Germinal center (tissue), 1 donor: ENCODE results near the gene LRRK1.

Source experiments
- DNase-seq: peaks from one replicate; pipeline ENCODE4 v3.0.0; 2012; ENCODE audit warnings: mixed read lengths, low spot score

The LRRK1 gene, protein sequence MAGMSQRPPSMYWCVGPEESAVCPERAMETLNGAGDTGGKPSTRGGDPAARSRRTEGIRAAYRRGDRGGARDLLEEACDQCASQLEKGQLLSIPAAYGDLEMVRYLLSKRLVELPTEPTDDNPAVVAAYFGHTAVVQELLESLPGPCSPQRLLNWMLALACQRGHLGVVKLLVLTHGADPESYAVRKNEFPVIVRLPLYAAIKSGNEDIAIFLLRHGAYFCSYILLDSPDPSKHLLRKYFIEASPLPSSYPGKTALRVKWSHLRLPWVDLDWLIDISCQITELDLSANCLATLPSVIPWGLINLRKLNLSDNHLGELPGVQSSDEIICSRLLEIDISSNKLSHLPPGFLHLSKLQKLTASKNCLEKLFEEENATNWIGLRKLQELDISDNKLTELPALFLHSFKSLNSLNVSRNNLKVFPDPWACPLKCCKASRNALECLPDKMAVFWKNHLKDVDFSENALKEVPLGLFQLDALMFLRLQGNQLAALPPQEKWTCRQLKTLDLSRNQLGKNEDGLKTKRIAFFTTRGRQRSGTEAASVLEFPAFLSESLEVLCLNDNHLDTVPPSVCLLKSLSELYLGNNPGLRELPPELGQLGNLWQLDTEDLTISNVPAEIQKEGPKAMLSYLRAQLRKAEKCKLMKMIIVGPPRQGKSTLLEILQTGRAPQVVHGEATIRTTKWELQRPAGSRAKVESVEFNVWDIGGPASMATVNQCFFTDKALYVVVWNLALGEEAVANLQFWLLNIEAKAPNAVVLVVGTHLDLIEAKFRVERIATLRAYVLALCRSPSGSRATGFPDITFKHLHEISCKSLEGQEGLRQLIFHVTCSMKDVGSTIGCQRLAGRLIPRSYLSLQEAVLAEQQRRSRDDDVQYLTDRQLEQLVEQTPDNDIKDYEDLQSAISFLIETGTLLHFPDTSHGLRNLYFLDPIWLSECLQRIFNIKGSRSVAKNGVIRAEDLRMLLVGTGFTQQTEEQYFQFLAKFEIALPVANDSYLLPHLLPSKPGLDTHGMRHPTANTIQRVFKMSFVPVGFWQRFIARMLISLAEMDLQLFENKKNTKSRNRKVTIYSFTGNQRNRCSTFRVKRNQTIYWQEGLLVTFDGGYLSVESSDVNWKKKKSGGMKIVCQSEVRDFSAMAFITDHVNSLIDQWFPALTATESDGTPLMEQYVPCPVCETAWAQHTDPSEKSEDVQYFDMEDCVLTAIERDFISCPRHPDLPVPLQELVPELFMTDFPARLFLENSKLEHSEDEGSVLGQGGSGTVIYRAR (N-terminal part only)

DNA sequence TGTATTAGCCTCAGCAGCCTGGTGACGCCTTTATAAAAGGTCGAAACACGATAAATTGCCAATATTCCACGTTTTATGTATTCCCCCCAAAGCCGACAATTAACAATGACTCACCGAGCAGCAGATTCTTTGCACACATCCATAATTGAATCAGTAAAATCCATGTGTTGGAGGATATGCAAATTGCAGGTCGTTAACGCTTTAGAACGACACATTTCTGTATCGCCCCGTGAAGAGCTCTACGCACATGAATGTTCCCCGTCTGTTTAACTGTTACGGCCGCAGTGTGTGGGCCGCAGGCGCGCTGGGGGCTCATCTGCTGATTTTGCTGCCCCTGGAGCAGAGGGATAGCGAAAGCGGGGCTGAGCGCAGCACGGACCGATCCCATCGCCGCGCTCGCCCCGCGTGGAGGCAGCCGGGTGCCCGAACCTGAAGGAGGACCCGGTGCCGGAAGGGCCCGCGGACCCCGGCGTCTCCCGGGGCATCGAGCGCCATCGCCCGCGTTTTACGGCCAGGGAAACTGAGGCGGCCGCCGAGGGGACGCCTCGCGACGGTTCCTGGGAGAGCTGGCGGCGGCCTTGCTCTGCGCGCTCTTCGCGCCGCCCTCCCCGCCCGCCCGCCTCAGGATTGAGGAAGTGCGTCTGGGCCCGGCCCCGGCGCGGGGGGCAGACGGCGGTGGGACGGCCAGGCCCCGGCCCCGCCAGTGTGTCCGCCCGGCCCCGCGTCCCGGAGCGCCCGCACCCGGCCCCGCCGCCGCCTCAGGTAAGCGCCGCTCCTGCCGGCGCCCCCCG is at the start of gene LRRK1:
TSS of gene LRRK1 (plus strand) at position 668 of the 791 bp plus-strand sequence. CDS start 5,276 bp downstream, outside the sequence.
- peak; percentile 79 for DNase-seq

DNA sequence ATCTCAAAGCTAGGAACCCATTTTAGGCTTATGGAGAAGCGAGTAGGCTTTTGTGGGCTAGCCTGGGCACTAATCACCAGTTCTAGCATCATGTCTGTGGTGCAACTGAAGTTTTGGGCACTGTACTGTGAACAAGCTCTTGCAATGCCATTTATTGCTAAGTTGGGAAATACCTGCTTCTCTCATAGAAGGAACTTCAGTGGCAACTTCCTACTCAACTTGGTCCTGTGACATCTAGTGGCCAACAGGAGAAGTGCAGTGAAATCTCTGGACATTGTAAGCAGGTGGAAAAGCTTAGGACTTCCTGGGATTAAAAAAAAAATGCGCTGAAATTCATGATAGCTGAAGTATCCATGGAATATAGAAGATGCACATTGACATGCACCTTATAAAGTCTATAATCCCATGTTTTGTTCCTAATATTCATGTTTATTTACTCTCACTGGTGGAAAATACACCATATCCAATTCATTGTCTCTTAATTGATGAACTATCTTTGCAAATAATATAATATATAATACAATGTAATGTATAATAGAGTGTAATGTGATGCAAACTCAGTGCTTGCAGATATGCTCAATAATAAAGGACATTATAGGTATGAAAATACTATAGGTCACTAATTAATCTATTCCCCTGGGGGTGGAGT is 46.0 kb upstream of the LRRK1 start:
- DNase-seq: peak; percentile 68

DNA sequence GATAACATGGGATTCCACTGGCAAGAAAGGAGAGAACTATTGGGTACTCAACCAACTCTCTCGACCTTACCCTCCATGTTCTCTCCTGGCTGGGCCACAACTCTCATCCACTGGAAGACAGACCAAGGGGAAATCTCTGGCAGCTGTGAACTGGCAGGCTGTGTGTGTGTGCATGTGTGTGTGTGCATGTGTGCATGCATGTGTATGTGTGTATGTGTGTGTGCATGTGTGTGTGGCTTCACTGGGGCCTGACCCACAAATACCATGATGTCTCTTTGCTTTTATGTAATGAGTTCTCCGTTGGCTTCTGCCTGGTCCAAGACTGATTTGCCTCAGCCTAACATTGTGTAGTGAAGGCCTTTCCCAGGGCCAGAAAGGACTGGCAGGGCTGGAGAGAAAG is 43.7 kb upstream of the LRRK1 start:
- no peak for DNase-seq

DNA sequence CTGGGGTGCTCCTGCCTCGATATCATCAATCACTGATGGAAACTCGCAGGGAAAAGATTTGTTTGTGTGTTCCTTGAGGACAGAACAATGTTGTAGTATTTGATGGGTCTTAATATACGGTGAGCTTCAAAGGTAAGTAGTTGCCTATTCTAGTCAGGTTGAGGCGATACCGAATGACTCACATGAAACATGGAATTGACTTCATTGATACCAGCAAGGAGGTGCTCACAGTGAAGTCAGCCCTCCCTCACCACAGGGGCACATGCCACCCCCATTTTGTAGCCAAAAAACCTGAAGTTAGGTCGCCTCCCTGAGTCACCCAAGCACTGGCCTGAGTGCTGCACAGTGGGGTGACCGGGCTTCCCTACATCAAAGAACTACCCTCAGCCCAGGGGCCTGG is 43.2 kb upstream of the LRRK1 start:
- DNase-seq: no peak

DNA sequence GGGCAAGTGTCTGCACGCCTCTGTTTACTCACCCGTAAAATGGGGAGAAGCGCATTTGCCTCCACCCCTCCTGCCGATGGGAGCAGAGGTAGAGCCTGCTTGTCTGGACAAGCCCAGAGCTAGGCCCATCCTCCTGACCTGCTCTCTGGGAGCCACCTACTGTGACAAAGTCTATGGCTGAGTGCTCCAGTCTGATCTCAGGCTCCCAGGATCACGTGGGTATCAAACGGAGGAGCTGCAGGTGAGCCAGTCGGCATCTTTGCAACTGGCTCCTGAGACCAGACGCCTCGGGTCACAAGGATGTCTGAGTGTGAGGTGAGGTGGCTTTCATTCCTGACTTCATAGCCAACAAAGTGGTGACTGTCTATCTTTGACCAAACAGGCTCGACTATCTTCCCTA is 41.6 kb upstream of the LRRK1 start:
- DNase-seq: no peak

DNA sequence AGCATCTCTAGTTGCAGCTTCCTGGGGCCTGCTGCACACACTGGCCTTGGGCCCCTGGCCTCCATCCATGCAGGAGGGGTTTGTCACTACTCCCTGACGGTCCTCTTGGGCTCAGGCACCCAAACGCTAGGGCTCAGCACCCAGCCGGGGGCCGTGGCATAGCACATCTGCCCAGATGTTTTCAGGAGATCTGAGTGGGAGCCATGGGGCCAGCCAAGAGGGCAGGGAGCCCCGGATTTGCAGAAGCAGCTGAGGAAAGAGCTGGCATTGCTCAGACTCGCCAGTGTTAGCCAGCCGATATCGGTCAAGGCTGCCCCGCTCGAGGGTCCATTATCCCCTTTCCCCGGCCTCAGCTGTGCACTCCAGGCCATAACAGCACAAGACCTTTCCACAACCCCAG is 41.0 kb upstream of the LRRK1 start:
- DNase-seq: no peak

DNA sequence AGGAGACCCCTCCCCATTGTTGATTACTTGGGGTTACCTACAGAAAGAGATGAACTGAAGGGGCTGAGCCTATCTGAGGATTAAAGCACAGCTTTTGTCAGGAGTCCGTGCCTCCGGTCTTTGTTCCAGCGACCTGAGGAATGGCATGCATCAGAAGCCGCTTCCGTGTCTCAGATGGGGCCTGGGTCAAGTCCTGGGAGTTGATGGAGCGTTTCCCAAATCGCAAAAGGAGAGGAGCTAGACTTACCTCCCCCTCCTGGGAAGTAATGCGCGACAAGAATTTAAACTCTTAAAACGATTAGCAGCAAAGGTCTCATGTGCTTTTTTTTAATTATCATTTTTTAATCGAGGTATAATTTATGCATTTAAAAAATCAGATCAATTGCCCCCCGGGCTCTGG is 40.5 kb upstream of the LRRK1 start:
- no peak for DNase-seq

DNA sequence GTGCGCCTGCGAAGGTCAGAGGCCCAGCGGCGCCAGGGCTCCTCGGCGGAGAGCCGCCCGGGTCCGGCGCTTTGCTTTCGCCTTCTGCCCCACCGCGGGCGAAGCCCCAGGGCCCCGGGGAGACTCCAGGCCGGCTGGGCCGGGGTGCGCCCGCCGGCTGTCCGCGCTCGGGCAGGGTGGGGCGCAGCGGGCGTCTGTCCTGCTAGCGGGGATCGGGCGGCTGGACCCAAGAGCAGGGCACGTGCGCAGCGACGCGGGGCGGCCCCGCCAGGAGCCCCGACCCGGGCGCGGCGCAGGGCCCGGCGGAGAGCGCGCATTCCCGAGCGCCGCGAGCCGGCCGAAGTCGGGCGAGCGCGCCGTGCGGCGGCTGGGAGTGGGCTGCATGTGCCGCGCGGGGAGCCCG is 40.1 kb upstream of the LRRK1 start:
- peak; percentile 28 for DNase-seq

DNA sequence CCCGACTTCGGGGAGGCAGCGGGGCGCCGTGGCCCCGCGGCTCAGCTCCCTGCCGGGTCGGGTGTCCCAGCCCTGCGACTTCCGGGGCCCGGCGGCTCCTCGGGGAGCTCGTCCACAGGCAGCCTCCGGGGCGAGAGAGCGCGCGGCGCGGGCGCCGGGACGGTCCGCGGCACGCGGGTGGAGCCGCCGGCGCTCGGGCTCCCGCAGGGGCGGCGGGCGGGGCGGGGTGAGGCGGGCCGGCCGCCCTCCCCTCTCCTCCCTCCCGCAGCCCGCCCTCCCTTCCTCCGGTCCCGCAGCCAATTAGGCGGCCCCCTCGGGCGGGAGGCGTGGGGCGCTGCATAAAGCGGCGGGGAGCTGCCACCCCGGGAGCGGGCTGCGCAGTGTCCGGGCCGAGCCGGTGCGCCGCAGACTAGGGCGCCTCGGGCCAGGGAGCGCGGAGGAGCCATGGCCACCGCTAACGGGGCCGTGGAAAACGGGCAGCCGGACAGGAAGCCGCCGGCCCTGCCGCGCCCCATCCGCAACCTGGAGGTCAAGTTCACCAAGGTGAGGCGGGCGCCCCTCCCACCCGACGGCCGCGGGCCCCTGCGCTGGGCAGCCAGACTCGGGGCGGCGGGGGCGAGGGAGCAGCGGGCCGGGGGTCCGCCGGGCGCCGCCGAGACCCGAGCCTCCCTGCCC is 39.6 kb upstream of the LRRK1 start, which contains the start of gene ALDH1A3:
TSS of gene ALDH1A3 (plus strand) at position 368 of the 675 bp plus-strand sequence. CDS start at position 445, 77 bp downstream.
- peak; percentile 37 for DNase-seq

DNA sequence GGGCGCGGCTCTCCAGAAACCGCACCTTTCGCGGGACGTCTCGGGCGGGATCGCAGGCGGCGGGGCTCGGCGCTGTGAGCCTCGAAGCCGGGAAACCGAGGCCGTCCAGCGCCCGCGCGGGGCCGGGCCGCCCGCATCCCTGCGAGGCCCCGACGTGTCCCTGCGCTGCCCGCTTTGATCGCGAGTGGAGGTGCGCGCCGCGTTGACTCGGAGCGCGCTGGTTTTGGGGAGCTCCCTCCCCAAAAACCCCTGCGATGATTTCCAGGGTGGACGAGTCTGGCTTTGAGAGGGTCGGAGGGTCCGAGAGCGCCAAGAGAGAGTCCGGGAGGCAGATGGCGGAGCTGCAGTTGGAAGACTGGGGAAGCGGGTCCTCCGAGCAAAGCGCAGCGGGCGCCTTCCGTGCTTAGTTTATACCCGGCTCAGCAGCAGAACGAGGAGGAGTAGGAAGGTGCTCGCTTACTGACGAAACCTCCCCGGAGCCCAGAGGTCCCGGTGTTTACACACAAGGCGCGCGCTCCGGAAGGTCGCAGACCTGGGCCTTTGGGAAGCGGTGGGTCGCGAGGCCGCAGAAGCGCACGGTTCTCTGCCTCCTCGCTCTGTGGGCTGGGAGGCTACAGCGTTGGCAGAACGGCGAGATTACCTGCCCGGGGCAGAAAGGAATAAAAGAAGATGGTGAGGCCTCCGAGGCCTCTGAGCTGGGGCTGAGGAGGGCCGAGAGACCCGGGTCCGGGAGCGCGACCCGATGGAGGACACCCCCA is 38.8 kb upstream of the LRRK1 start:
- peak; percentile 17 for DNase-seq

DNA sequence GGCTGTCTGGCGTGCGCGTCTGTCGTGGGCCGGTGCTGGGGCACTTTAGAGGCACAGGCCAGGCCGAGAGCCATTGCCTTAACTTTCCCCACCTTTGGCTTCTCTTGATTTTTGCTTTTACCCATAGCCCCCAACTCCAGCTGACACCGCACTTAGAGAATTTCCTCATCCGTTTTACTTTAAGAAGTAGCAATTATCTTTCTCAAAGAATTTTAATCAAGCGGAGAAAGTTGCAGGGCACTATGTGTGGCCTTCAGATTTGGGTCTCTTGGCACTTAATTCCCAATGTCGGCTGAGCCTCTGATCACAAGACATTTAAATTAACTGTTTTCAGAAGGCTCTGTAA is 38.3 kb upstream of the LRRK1 start:
- DNase-seq: no peak

DNA sequence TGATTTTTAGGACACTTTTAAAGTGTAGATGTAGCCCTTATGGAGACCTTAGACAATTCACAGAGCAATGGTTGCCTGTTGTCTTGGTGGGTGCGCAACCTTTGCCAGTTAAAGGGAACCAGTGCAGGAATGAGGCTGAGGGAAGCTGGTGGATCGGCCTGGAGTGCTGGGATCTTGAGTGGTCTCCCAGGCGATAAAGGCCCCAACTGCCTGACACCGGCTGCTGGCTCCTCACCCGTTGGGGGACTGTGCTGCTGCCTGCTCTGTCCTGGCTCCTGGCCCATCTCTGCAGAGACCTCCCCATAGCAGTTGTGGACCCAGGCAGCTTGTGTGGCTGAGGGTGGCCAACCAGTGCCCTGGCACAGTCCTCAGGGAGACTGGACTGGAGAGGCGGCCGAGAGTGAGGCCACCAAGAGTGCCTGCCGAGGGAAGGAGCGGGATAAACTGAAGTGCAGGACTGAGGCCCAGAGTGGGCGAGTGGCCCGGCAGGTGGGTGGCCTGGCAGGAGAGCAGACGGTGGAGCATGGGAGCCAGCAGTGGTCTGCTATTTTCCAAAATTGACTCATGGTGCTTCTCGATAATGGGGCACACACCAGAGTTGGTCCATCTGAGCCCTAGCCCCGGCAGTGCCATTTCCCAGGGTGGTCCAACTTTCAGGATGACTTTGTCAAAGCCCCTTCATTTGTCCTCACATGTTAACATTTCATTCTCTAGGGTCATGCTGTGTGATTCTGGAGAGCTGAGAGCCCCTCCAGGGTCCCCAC is 37.4 kb upstream of the LRRK1 start:
- DNase-seq: no peak

DNA sequence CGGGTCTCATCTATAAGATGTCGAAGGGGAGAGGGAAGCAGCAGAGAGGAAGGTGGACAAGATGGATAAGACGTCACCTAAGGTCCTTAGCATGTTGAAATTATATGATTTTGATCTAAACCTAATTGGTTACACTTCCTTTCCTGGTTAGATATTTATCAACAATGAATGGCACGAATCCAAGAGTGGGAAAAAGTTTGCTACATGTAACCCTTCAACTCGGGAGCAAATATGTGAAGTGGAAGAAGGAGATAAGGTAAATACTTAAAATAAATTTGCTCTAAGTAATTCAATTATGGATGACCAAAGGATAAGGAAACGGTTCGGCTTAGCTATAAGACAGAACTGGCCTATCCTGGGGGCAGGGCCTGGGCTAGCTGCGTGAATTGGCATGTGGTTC is 34.0 kb upstream of the LRRK1 start:
- no peak for DNase-seq

DNA sequence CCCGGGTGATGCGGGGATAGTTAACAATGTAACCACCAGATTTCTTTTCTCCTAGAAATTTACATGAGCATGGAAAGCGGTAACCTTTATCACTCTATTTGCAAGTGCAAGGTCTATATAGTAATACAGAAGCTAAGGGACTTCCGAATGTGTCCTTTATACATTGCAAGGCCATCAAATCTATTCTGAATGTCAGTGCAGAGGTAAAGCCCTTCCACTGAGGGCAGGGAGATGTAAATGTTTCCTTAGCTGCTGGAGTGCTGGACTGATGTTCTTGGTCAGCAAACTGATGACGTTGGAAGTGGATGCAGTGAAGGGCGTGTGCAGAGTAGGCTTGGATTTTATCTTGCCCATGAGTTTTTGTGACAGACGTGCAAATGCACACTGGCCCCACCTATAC is 33.3 kb upstream of the LRRK1 start:
- no peak for DNase-seq

DNA sequence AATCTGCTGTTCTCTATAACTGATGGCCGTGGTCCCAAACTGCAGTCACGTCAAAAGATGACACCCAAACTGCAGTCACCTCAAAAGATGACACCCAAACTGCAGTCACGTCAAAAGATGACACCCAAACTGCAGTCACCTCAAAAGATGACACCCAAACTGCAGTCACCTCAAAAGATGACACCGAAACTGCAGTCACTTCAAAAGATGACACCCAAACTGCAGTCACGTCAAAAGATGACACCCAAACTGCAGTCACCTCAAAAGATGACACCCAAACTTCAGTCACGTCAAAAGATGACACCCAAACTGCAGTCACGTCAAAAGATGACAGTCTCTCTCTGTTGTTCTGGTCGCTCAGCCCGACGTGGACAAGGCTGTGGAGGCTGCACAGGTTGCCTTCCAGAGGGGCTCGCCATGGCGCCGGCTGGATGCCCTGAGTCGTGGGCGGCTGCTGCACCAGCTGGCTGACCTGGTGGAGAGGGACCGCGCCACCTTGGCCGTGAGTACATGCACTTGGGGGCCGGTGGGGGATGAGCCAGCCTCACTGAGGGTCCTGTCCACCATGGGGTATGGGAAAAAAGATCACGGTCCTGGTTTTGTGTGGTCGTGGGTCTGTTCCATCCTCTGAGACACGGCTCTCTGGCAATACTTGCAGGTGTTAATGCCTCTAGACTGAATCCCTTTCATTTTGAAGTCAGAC is 31.8 kb upstream of the LRRK1 start:
- no peak for DNase-seq

DNA sequence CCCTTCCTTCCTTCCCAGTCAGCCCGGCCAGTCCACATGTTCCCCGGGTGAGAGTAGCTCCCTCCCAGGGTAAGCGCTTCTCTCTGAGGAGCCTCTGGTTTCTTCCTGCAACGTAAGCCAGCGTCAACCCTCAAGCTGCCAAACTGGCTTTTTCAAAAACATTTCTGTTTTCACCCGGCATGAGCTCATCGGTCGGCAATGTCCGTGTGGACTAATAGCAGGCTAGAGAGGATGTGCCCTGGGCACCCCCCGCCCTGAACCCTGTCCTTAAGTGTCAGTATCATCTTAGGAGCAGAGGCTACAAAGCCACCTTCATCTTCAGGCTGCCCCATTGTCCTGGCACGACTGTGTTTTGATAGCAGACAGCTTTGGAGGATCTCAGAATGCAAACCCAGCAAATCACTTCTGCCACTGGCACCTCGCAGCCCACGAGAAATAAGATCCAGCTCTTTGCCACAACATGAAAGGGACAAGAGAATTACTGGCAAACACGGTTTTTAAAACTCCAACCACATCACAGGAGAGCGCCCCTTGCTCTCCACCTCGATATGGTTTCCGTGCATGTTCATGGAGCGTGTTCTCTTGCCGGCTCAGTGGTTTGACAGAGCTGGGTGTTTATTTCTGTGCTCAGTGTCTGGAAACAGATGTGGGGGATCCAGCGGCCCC is 29.6 kb upstream of the LRRK1 start:
- DNase-seq: no peak

DNA sequence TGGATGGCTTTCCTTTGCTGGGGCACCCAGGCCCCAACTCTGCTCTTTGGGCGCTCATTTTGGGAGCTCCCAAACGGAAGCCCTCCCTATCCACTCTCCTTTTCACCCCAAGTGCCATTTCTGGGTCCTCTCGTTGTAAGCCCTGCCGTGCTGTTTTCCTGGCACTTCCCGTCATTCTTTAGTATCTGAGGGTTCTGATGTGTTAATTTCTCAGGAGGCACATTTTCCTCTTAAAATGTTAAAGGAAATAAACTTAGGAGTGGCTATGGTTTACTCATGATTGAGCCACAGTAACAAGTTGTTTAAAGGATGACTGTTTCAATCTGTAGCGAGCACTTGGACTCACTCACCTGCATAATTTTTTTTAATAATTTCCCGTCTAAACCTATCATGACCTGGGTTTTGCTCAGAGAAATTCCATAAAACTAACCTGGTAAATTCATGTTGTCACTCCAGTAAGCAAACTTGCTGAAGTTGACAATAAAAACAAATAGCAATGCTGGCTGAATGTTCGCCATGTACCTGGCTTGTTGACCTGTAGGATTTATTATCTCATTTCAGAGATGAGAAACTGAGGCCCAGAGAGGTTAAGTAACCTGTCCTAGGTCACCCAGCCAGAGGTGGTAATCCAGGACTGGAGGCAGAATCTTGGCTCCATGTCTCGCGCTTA is 29.0 kb upstream of the LRRK1 start:
- DNase-seq: no peak
